Mucosa of stomach (tissue), 1 donor: ENCODE results near the gene CCN6.

Experiments
- H3K27me3 ChIP-seq: one replicate; pipeline ENCODE4 v1.7.0; 2013; ENCODE audit warnings: mild to moderate bottlenecking, low read length; ENCODE audit not compliant: control insufficient read depth, insufficient read depth
- H3K36me3 ChIP-seq: one replicate; pipeline ENCODE4 v1.7.0; 2013; ENCODE audit warnings: low read length; ENCODE audit not compliant: control insufficient read depth, insufficient read depth
- H3K4me1 ChIP-seq: one replicate; pipeline ENCODE4 v1.7.0; 2013; ENCODE audit warnings: mild to moderate bottlenecking, low read length; ENCODE audit not compliant: control insufficient read depth, insufficient read depth
- H3K4me3 ChIP-seq: one replicate; pipeline ENCODE4 v1.7.0; 2013; ENCODE audit warnings: low read length
- H3K9ac ChIP-seq: one replicate; pipeline ENCODE4 v1.7.0; 2013; ENCODE audit warnings: mild to moderate bottlenecking, low read length, moderate library complexity
- H3K9me3 ChIP-seq: one replicate; pipeline ENCODE4 v1.7.0; 2013; ENCODE audit warnings: mild to moderate bottlenecking, low read length, moderate library complexity; ENCODE audit not compliant: control insufficient read depth
- donor health status: Pancreatic carcinoma.

CCN6 gene

GRCh38 chr6:112030961-112031660, 22.8 kb upstream of the CCN6 start:
- H3K4me1 ChIP-seq: peaks cover 16% of the 10 kb centered on the region
- no peaks in the 10 kb centered on the region for H3K27me3 ChIP-seq
- H3K9me3 ChIP-seq: no peaks in the 10 kb centered on the region
- H3K36me3 ChIP-seq: no peaks in the 10 kb centered on the region
- H3K9ac ChIP-seq: no peak overlapping the region
- no peak overlapping the region for H3K4me3 ChIP-seq

DNA sequence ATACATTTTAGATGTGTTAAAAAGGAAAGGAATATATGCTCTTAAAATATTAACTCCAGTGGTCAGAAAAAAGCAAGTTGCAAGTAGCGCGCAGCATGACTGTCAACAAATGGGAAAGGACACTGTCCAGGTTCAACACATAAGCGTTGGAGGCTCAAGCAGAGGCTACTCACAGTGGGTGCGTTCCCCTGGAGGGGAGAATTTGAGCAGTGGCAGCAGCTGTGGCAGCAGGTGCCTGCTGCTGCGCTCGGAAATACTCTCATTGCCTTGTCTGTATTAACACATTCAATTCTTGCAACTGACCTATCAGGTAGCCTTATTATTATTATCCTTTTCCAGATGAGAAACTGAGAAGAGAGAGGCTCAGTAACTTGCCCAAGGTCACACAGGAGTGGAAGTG, 21.9 kb upstream of the CCN6 start:
- peaks cover 16% of the 10 kb centered on the region for H3K4me1 ChIP-seq
- H3K9me3 ChIP-seq: no peaks in the 10 kb centered on the region

GRCh38 chr6:112032728-112033127, 21.2 kb upstream of the CCN6 start:
- Histone ChIP-seq H3K4me3 (no peak overlapping the region), H3K9ac (no peak overlapping the region), H3K9me3 (no peaks in the 10 kb centered on the region), H3K36me3 (no peaks in the 10 kb centered on the region), H3K4me1 (peaks cover 16% of the 10 kb centered on the region), H3K27me3 (no peaks in the 10 kb centered on the region)

More for the DNA sequence above, 21.9 kb upstream of the CCN6 start:
- H3K27me3 ChIP-seq: no peaks in the 10 kb centered on the region
- H3K36me3 ChIP-seq: no peaks in the 10 kb centered on the region
- H3K4me3 ChIP-seq: no peak overlapping the region
- no peak overlapping the region for H3K9ac ChIP-seq

DNA sequence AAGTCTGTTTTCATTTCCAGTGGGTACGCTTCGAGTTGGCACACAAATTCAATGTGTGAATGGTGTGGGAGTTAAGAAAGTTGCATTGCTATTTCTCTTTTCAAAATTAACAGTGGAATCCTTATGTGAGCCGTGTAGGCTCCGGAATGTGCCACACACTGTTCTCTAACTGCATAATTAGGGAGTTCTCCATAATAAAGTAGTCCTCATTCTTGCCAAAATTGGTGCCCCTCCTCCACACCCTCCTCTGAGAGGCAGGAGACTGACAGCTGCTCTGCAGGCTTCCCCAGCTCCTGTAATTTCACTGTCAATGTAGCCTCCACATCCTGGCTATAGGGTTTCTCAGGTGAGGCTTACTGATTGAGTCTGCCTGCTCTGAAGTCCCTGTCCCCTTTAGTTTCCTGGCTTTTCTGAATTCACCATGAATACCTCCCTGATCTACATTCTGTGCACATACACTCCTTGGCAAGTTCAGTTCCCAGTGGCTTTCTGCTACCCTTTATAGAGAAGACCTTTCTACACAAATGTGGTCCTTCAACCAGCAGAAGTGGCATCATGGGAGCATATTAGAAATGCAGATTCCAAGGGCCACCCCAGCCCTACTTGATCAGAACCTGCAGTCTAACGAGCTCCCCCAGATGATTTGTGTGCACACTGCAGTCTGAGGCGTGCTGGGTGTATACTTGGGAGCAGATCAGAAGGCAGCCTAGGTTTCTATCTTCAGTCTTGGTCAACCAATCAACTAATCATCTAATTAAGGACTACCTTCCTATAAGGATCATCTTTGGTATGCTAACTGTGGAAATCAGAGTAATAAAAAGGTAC, 19.9 kb upstream of the CCN6 start:
- no peaks in the 10 kb centered on the region for H3K9me3 ChIP-seq
- H3K27me3 ChIP-seq: no peaks in the 10 kb centered on the region
- no peak overlapping the region for H3K9ac ChIP-seq
- no peak overlapping the region for H3K4me3 ChIP-seq
- no peaks in the 10 kb centered on the region for H3K36me3 ChIP-seq
- H3K4me1 ChIP-seq: peaks cover 16% of the 10 kb centered on the region

GRCh38 chr6:112034616-112034995, 19.3 kb upstream of the CCN6 start:
- no peaks in the 10 kb centered on the region for H3K27me3 ChIP-seq
- H3K9me3 ChIP-seq: no peaks in the 10 kb centered on the region
- no peak overlapping the region for H3K4me3 ChIP-seq
- H3K9ac ChIP-seq: no peak overlapping the region
- H3K4me1 ChIP-seq: peaks cover 12% of the 10 kb centered on the region
- H3K36me3 ChIP-seq: no peaks in the 10 kb centered on the region

DNA sequence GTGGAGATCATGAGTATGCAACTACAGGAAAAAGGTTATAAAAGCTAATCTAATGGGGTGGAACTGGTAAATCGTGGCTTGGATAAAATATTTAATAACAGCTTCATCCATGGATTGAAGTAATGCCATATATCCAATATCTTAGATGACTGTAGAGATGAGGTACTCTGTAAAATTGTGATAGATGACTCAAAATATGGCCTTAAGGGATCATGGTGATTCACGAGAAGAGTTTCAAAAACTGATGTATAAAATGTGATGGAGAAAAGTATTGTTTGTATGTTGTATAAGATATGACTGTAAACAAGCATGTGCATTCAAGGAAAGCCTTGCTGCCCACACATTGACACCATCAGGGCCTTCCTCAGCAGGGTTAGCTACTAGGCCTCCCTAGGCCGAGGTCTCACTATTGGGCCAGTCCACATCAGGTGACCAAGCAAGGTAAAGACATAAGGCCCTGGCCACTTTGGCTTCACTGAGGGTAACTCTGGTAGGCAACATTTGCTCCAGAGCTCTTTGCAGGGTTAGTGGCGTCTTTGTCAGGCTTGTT, 17.7 kb upstream of the CCN6 start:
- Histone ChIP-seq H3K4me1 (no peaks in the 10 kb centered on the region), H3K9ac (no peak overlapping the region), H3K4me3 (no peak overlapping the region), H3K9me3 (no peaks in the 10 kb centered on the region), H3K27me3 (no peaks in the 10 kb centered on the region), H3K36me3 (no peaks in the 10 kb centered on the region)

GRCh38 chr6:112037783-112038216, 16.1 kb upstream of the CCN6 start:
- Histone ChIP-seq H3K4me3 (no peak overlapping the region), H3K4me1 (no peaks in the 10 kb centered on the region), H3K27me3 (no peaks in the 10 kb centered on the region), H3K9me3 (no peaks in the 10 kb centered on the region), H3K36me3 (no peaks in the 10 kb centered on the region), H3K9ac (no peak overlapping the region)

DNA sequence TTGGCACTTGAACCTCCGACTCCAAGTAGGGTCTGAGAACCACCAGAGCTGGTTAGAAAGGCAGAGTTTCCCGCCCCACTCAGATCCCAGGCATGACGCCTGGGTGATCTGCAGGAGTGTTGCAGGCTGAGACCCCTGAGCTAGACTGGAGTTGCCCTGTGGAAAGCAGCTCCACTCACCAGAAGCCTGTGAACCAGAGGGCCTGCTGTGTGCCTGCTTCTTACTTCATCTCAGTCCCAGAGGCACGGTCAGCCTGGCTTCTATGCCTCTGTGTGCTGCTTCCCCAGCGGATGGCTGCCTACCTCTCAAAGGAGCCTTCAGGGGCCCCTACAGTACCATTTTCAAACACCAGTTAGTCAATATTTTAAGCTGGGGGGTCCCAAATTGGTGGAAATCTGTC, 15.6 kb upstream of the CCN6 start:
- Histone ChIP-seq H3K27me3 (no peaks in the 10 kb centered on the region), H3K4me3 (no peak overlapping the region), H3K4me1 (no peaks in the 10 kb centered on the region), H3K9ac (no peak overlapping the region), H3K9me3 (no peaks in the 10 kb centered on the region), H3K36me3 (no peaks in the 10 kb centered on the region)

DNA sequence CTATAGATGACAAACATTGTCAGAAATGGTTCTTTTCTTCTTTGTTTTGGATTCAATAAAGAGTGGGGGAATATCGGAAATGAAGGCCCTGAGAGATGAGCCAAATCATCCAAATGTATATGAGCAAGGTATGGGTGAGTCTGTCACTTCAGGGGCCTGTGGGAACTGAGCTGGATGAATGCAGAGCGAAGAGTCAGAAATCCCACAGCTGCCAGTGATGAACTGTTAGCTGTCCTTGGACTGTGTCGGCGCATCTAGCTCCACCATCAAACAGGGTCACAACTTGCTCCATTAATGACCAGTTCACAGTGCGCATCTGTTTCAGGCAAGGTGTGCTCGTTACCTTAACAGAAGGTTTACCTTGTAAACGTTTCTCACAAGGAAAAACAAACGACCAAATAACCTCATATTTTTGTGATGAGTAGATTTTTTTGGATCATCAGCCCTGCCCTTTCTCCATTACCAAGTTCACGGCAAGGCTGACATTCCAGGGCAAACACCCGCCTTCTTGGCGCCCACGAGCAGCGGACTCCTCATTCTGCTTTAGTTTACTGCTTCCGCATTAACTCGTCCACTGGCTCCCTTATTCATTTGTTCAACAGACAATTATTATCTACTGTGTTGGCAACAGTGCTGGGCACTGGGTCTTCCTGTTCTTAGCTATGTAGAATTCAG, 15.0 kb upstream of the CCN6 start:
- no peaks in the 10 kb centered on the region for H3K27me3 ChIP-seq
- no peak overlapping the region for H3K9ac ChIP-seq
- no peaks in the 10 kb centered on the region for H3K36me3 ChIP-seq
- H3K4me1 ChIP-seq: no peaks in the 10 kb centered on the region
- H3K4me3 ChIP-seq: no peak overlapping the region
- H3K9me3 ChIP-seq: no peaks in the 10 kb centered on the region

GRCh38 chr6:112039431-112039770, 14.5 kb upstream of the CCN6 start:
- Histone ChIP-seq H3K4me1 (no peaks in the 10 kb centered on the region), H3K9ac (no peak overlapping the region), H3K4me3 (no peak overlapping the region), H3K9me3 (no peaks in the 10 kb centered on the region), H3K36me3 (no peaks in the 10 kb centered on the region), H3K27me3 (no peaks in the 10 kb centered on the region)

GRCh38 chr6:112040956-112041355, 12.9 kb upstream of the CCN6 start:
- no peaks in the 10 kb centered on the region for H3K4me1 ChIP-seq

GRCh38 chr6:112041535-112041934, 12.4 kb upstream of the CCN6 start:
- no peak overlapping the region for H3K9ac ChIP-seq
- H3K4me3 ChIP-seq: no peak overlapping the region
- H3K27me3 ChIP-seq: no peaks in the 10 kb centered on the region
- no peaks in the 10 kb centered on the region for H3K36me3 ChIP-seq
- no peaks in the 10 kb centered on the region for H3K4me1 ChIP-seq
- H3K9me3 ChIP-seq: no peaks in the 10 kb centered on the region

More at GRCh38 chr6:112040956-112041355, 12.9 kb upstream of the CCN6 start:
- H3K9ac ChIP-seq: no peak overlapping the region
- H3K36me3 ChIP-seq: no peaks in the 10 kb centered on the region
- H3K4me3 ChIP-seq: no peak overlapping the region
- no peaks in the 10 kb centered on the region for H3K9me3 ChIP-seq
- no peaks in the 10 kb centered on the region for H3K27me3 ChIP-seq
